Activated CD8-positive, alpha-beta memory T cell treated with anti-CD3 and anti-CD28 coated beads for 36 hours (primary cell): ENCODE results near the gene CAMKK2. TPM values are rescaled to one million over a fixed set of nuclear protein-coding genes. Genes with fewer than 3 reads are reported as not detected.

ENCODE experiments used
- CTCF ChIA-PET: fragments of 350-600 bp; sonication (Branson Sonifier 250); formaldehyde crosslinking; loops from one replicate; lab custom pipeline; 2021; ENCODE audit warnings: antibody characterized with exemption; lab: Charles Lee
- POLR2A ChIA-PET: fragments of 350-600 bp; sonication (Branson Sonifier 250); formaldehyde crosslinking; loops from one replicate; lab custom pipeline; 2021; ENCODE audit warnings: antibody characterized with exemption; lab: Charles Lee
- total RNA-seq, 2 experiments: library from RNA; stranded (reverse); gene quantifications; one replicate each; pipeline ENCODE4 v1.2.3, GENCODE V29; 2021

Gene CAMKK2
- total RNA-seq, 2 experiments from 2014 or later, result 39.7 to 41.8 TPM

GRCh38 chr12:121261398-121261797 lies 35.1 kb downstream of the CAMKK2 start:
- ChIA-PET CTCF (interaction anchor here (0.6 kb wide), 1 partner anchor 874 kb away, joined by 3 read pairs; no protein-coding TSS in a partner anchor), POLR2A (no interaction called here)

GRCh38 chr12:121260091-121260490 lies 36.4 kb downstream of the CAMKK2 start:
- ChIA-PET POLR2A (no interaction called here), CTCF (no interaction called here)

- CTCF ChIA-PET, result no interaction called here
- POLR2A ChIA-PET, result no interaction called here
Measured at GRCh38 chr12:121259074-121259473, 37.4 kb downstream of the CAMKK2 start.

- POLR2A ChIA-PET, result interaction anchor here (0.6 to 0.7 kb wide), 3 partner anchors 46 to 815 kb away, joined by 4 to 8 read pairs (median 5); no protein-coding TSS in a partner anchor
- CTCF ChIA-PET, result interaction anchor here (0.6 to 0.7 kb wide), 2 partner anchors 74 to 479 kb away, joined by 3 to 4 read pairs; no protein-coding TSS in a partner anchor
Measured at GRCh38 chr12:121257704-121258449, 38.6 kb downstream of the CAMKK2 start.

GRCh38 chr12:121255433-121255832 lies 41.1 kb downstream of the CAMKK2 start:
- ChIA-PET CTCF (interaction anchor here (0.6 kb wide), 1 partner anchor 953 kb away, joined by 5 read pairs; the partner anchor contains the start of gene SIRT4), POLR2A (no interaction called here)

- ChIA-PET POLR2A (no interaction called here), CTCF (no interaction called here)
Measured at GRCh38 chr12:121253638-121254335, 42.7 kb downstream of the CAMKK2 start.

- ChIA-PET POLR2A (no interaction called here), CTCF (no interaction called here)
Measured at GRCh38 chr12:121252712-121253345, 43.7 kb downstream of the CAMKK2 start.

GRCh38 chr12:121251838-121252237 lies 44.7 kb downstream of the CAMKK2 start:
- CTCF ChIA-PET, result no interaction called here
- POLR2A ChIA-PET, result no interaction called here

- CTCF ChIA-PET, result no interaction called here
- POLR2A ChIA-PET, result no interaction called here
Measured at GRCh38 chr12:121250359-121250758, 46.1 kb downstream of the CAMKK2 start.

GRCh38 chr12:121248622-121249021 lies 47.9 kb downstream of the CAMKK2 start:
- ChIA-PET POLR2A (no interaction called here), CTCF (interaction anchor here (1.0 kb wide), 1 partner anchor 18 kb away, joined by 4 read pairs; no protein-coding TSS in a partner anchor)

GRCh38 chr12:121246893-121247557 lies 49.5 kb downstream of the CAMKK2 start:
- POLR2A ChIA-PET, result no interaction called here
- CTCF ChIA-PET, result no interaction called here

GRCh38 chr12:121245951-121246350 lies 50.6 kb downstream of the CAMKK2 start:
- CTCF ChIA-PET, result no interaction called here
- POLR2A ChIA-PET, result no interaction called here

- ChIA-PET CTCF (no interaction called here), POLR2A (no interaction called here)
Measured at GRCh38 chr12:121245031-121245430, 51.5 kb downstream of the CAMKK2 start.

- POLR2A ChIA-PET, result no interaction called here
- CTCF ChIA-PET, result no interaction called here
Measured at GRCh38 chr12:121241156-121241970, 55.1 kb downstream of the CAMKK2 start.

GRCh38 chr12:121240484-121241101 lies 55.9 kb downstream of the CAMKK2 start:
- CTCF ChIA-PET, result no interaction called here
- POLR2A ChIA-PET, result no interaction called here

- ChIA-PET CTCF (interaction anchor here (1.7 kb wide), 1 partner anchor 9 kb away, joined by 11 read pairs; no protein-coding TSS in a partner anchor), POLR2A (no interaction called here)
Measured at GRCh38 chr12:121240062-121240420, 56.5 kb downstream of the CAMKK2 start.

- CTCF ChIA-PET, result interaction anchor here (1.5 to 1.7 kb wide), 2 partner anchors 9 to 204 kb away, joined by 4 to 11 read pairs; no protein-coding TSS in a partner anchor
- POLR2A ChIA-PET, result interaction anchor here (1.2 kb wide), 1 partner anchor 10 kb away, joined by 3 read pairs; no protein-coding TSS in a partner anchor
Measured at GRCh38 chr12:121239351-121240061, 57.0 kb downstream of the CAMKK2 start.
